Stomach (tissue), 4 donors: Measurements from ENCODE around the gene BHMT.

ENCODE experiments used
- POLR2A ChIP-seq, 4 donors: fragments of 450-650 bp; IDR thresholded peaks; one replicate each; pipeline ENCODE4 v1.6.1; 2016; ENCODE audit warnings: antibody characterized with exemption in 4 of 4, control low read depth in 2 of 4, mild to moderate bottlenecking in 1 of 4, moderate library complexity in 1 of 4
- TF ChIP-seq, protein P1 (sequence below), 7 experiments: fragments of 450-650 bp in 4 of 7; fragments of 200-600 bp in 3 of 7; sonication (generic) in 3 of 7; IDR thresholded peaks; one replicate each; pipeline ENCODE4 v1.5.1; 2016 to 2019; ENCODE audit warnings: antibody characterized with exemption in 7 of 7, control low read depth in 2 of 7, mild to moderate bottlenecking in 1 of 7

DNA sequence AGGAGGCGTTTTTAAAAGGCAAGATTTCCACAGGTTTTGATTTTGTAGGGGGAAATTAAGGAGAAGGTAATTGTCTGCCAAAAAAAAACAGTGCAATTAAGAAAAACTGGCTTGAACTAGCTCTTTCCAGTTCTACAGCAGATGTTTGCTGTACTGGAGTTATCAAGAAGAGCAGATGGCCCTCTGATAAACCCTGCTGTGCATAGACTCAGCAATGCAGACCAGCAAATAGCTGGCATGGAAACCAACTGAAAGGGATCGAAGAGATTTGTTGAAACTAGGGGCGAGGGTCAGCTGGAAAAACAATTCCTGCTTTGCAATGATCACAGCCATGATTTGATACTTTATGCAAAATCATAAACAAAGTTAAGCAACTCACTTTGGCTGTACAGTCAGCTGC is 17.8 kb upstream of the BHMT start:
- TF ChIP-seq, protein P1, sequence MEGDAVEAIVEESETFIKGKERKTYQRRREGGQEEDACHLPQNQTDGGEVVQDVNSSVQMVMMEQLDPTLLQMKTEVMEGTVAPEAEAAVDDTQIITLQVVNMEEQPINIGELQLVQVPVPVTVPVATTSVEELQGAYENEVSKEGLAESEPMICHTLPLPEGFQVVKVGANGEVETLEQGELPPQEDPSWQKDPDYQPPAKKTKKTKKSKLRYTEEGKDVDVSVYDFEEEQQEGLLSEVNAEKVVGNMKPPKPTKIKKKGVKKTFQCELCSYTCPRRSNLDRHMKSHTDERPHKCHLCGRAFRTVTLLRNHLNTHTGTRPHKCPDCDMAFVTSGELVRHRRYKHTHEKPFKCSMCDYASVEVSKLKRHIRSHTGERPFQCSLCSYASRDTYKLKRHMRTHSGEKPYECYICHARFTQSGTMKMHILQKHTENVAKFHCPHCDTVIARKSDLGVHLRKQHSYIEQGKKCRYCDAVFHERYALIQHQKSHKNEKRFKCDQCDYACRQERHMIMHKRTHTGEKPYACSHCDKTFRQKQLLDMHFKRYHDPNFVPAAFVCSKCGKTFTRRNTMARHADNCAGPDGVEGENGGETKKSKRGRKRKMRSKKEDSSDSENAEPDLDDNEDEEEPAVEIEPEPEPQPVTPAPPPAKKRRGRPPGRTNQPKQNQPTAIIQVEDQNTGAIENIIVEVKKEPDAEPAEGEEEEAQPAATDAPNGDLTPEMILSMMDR (IDR thresholded peaks at IDR 0.05), result no peak
- TF ChIP-seq POLR2A (IDR thresholded peaks at IDR 0.05), result no peak
